Retinal pigment epithelial cell (primary cell): ENCODE results near the gene LIMK1.

Experiments
- DNase-seq: peaks from one replicate; pipeline ENCODE4 v3.0.0-alpha.2; 2010; ENCODE audit warnings: low read depth
- H3K4me3 ChIP-seq: 2 replicates; pipeline ENCODE4 v1.5.1; 2011; ENCODE audit warnings: mild to moderate bottlenecking, low read length, control low read depth, moderate library complexity
- TF ChIP-seq, protein P1 (sequence below): conservative IDR thresholded peaks from 2 replicates; pipeline ENCODE4 v1.5.1; 2011; ENCODE audit warnings: low read depth, low read length, control low read depth, inconsistent platforms

The LIMK1 gene

DNA sequence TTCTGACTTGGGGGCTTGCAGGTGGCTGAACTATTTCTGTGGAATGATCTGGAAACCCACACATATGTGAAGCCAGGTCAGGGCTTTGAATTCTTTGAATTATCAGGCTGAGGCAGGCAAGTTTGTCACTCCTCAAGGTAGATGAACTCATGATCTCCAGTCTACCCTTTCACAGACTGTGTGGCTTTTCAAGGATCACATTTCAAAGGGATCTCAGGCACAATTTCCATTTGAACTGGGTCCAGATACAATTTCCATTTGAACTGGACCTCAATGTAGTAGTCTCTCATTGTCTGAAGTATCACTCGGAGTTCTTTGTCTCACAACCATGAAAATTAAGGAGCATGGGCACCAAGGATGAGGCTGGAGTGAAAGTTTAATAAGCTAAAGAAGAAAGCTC lies 64.9 kb downstream of the LIMK1 start:
- DNase-seq: no peak
- H3K4me3 ChIP-seq: no peak overlapping the region
- TF ChIP-seq, protein P1, sequence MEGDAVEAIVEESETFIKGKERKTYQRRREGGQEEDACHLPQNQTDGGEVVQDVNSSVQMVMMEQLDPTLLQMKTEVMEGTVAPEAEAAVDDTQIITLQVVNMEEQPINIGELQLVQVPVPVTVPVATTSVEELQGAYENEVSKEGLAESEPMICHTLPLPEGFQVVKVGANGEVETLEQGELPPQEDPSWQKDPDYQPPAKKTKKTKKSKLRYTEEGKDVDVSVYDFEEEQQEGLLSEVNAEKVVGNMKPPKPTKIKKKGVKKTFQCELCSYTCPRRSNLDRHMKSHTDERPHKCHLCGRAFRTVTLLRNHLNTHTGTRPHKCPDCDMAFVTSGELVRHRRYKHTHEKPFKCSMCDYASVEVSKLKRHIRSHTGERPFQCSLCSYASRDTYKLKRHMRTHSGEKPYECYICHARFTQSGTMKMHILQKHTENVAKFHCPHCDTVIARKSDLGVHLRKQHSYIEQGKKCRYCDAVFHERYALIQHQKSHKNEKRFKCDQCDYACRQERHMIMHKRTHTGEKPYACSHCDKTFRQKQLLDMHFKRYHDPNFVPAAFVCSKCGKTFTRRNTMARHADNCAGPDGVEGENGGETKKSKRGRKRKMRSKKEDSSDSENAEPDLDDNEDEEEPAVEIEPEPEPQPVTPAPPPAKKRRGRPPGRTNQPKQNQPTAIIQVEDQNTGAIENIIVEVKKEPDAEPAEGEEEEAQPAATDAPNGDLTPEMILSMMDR: no peak

DNA sequence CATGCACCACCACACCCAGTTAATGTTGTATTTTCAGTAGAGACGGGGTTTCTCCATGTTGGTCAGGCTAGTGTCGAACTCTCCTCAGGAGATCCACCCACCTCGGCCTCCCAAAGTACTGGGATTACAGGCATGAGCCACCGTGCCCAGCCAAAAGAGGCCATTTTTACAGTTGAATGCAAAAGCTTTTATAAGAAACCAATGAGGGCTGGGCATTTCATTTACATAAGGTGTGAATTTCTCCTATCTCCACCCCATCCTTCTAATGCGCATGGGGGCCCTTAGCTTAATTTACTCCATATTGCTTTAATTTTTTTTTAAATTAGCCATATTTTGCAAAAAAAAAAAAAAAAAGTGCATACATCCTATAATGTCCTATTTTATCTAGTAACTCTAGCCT lies 65.5 kb downstream of the LIMK1 start:
- no peak for DNase-seq
- TF ChIP-seq, protein P1: no peak
- H3K4me3 ChIP-seq: no peak overlapping the region

DNA sequence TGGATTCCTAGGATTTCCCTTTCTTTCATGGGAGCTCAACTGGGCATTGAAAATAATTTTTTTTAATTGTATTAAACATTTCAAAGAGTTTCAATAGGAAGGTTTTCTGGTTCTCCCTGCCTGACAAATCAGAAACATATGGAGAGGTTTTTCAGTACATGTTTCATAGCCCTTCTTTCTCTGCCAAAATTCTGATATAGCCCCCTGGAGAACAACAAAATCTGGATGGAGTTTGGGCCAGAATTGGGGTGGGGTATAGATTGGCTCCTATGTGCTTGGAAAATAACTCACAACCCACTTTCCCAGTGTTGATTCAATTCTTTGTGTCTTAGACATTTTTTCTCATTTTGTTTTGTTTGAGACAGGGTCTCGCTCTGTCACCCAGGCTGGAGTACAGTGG lies 66.0 kb downstream of the LIMK1 start:
- no peak for DNase-seq
- TF ChIP-seq, protein P1: no peak
- H3K4me3 ChIP-seq: no peak overlapping the region

DNA sequence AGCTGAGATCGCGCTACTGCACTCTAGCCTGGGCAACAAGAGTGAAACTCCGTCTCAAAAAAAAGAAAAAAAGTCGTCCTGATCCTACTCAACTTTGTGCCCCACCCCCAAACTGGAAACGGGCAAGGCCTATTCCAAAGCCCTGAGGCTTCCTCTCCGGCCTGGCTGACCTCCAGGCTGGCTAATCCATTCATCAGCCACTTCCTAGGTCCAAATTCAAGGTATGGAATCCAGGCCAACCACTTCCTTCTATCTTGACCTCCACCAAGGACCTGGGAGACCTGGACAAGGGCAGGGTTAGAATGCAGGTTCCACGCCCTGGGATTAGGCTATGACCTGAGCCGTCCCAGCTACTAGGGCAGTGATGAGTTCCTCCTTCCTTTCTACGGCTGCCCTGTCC lies 70.1 kb downstream of the LIMK1 start:
- TF ChIP-seq, protein P1: no peak
- DNase-seq: no peak
- no peak overlapping the region for H3K4me3 ChIP-seq

DNA sequence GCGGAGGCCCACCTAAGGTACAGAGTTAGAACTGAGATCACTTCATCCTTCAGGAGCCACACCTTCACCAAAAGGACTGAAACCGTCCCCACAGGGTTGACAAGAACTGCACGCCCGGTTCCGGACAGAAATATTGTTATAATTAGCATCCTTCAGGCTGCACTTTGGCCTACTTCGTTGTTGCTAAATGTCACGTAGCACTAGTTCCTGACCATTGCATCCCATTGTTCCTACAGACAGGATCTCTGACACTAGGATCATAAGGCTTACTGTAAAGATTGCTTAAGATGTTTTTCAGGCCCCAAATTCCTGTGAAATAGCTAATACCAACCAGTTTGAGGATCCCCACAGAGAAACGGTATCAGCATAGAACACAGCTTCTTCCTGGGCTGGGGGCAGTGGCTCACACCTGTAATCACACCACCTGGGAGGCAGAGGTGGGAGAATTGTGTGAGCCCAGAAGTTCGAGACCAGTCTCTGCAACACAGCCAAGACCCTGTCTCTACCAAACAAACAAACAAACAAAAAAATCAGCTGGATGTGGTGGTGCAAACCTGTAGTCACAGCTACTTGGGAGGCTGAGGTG lies 72.3 kb downstream of the LIMK1 start:
- H3K4me3 ChIP-seq: no peak overlapping the region
- TF ChIP-seq, protein P1: no peak
- DNase-seq: no peak

DNA sequence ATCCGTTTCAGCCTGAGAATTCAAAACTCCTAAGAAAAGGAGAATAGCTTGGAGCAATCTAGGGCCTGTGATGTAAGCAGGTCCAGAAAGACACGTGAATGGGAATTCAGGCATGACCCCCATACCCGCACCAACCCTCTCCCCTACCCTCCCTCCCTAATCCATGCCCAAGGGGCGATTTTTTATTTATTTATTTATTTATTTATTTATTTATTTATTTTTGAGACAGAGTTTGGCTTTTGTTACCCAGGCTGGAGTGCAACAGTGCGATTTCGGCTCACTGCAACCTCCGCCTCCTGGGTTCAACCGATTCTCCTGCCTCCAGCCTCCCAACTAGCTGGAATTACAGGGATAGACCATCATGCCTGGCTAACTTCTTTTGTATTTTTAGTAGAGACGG lies 74.0 kb downstream of the LIMK1 start:
- H3K4me3 ChIP-seq: no peak overlapping the region
- DNase-seq: no peak
- TF ChIP-seq, protein P1: no peak

DNA sequence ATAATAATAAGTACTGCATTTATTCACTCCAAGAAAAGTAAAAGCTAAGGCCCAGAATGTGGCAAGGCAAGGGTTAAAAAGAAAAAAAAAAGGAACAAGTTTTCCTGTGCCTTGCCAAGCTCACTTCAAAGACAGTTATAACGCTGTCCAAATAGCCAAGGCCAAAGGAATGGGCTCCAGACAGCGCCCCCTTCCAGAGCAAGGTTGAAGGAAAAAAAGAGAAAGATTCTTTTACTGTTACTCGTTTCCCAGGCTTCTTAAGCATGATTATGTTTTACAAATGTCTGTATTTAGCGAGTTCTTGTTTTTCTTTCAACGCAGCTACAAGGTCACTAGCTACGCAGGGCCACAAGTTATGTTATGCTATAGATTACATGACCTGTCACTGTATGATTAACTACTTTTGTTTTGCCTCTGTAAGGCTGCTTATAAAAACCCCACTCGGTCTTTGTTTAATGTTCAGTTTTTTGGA lies 81.4 kb downstream of the LIMK1 start:
- TF ChIP-seq, protein P1: peak; percentile 59
- H3K4me3 ChIP-seq: no peak overlapping the region
- DNase-seq: no peak
